DOHH2 (cell line): ENCODE data around the gene XRCC4.

Experiments
- H3F3A ChIP-seq: fragments of 200-600 bp; sonication (generic), shearing (Covaris generic); 2 replicates; pipeline ENCODE4 v1.6.0; 2016; ENCODE audit warnings: antibody characterized with exemption, mild to moderate bottlenecking; ENCODE audit not compliant: control insufficient read depth, insufficient read depth
- H3K27ac ChIP-seq: fragments of 200-600 bp; sonication (generic); 2 replicates; pipeline ENCODE4 v1.5.1; 2014; ENCODE audit warnings: low read depth, mild to moderate bottlenecking, low read length, moderate library complexity
- H3K27me3 ChIP-seq: fragments of 200-600 bp; sonication (generic); 2 replicates; pipeline ENCODE4 v1.6.1; 2014; ENCODE audit warnings: mild to moderate bottlenecking, low read length, mixed read lengths; ENCODE audit not compliant: control insufficient read depth
- H3K36me3 ChIP-seq: fragments of 200-600 bp; sonication (generic); 2 replicates; pipeline ENCODE4 v1.6.1; 2014; ENCODE audit warnings: mild to moderate bottlenecking, low read length, moderate library complexity, mixed read lengths; ENCODE audit not compliant: control insufficient read depth
- H3K4me1 ChIP-seq: fragments of 200-600 bp; sonication (generic); 2 replicates; pipeline ENCODE4 v1.6.1; 2014; ENCODE audit warnings: mild to moderate bottlenecking, low read length, mixed read lengths; ENCODE audit not compliant: control insufficient read depth
- H3K4me2 ChIP-seq: fragments of 200-600 bp; sonication (generic); 2 replicates; pipeline ENCODE4 v1.6.0; 2014; ENCODE audit warnings: mild to moderate bottlenecking, low read length, moderate library complexity
- H3K4me3 ChIP-seq: fragments of 200-600 bp; sonication (generic); 2 replicates; pipeline ENCODE4 v1.5.1; 2014; ENCODE audit warnings: mild to moderate bottlenecking, low read length, mixed read lengths
- H3K79me2 ChIP-seq: fragments of 200-600 bp; sonication (generic); 2 replicates; pipeline ENCODE4 v1.6.1; 2014; ENCODE audit warnings: mild to moderate bottlenecking, low read length, mixed read lengths; ENCODE audit not compliant: control insufficient read depth
- H3K9me2 ChIP-seq: fragments of 200-600 bp; sonication (generic); replicated peaks from 2 replicates; pipeline ENCODE4 v1.6.1; 2014; ENCODE audit warnings: mild to moderate bottlenecking, low read length, mixed read lengths; ENCODE audit not compliant: control insufficient read depth
- H3K9me3 ChIP-seq: fragments of 200-600 bp; sonication (generic); 2 replicates; pipeline ENCODE4 v1.6.1; 2014; ENCODE audit warnings: antibody characterized with exemption, low read length, mixed read lengths; ENCODE audit not compliant: control insufficient read depth, insufficient read depth
- H4K20me1 ChIP-seq: fragments of 200-600 bp; sonication (generic); 2 replicates; pipeline ENCODE4 v1.6.0; 2014; ENCODE audit warnings: low read depth, mild to moderate bottlenecking, antibody characterized with exemption, low read length, moderate library complexity; ENCODE audit not compliant: control insufficient read depth, insufficient read depth
- EZH2phosphoT487 ChIP-seq: fragments of 200-600 bp; sonication (generic); IDR thresholded peaks from 2 replicates; pipeline ENCODE4 v1.6.1; 2017; ENCODE audit warnings: borderline replicate concordance, mild to moderate bottlenecking, antibody characterized with exemption, low read length, moderate library complexity, mixed read lengths
- TF ChIP-seq, protein P1 (sequence below): fragments of 200-600 bp; sonication (generic); IDR thresholded peaks from one replicate; pipeline ENCODE4 v1.5.1; 2014; ENCODE audit warnings: antibody characterized with exemption, mild to moderate bottlenecking, low read depth, low read length; ENCODE audit not compliant: poor library complexity, severe bottlenecking

XRCC4 gene

GRCh38 chr5:83104021-83104420, 26.7 kb downstream of the XRCC4 start:
- no peaks in the 10 kb centered on the region for H4K20me1 ChIP-seq
- H3K27me3 ChIP-seq: no peaks in the 10 kb centered on the region

DNA sequence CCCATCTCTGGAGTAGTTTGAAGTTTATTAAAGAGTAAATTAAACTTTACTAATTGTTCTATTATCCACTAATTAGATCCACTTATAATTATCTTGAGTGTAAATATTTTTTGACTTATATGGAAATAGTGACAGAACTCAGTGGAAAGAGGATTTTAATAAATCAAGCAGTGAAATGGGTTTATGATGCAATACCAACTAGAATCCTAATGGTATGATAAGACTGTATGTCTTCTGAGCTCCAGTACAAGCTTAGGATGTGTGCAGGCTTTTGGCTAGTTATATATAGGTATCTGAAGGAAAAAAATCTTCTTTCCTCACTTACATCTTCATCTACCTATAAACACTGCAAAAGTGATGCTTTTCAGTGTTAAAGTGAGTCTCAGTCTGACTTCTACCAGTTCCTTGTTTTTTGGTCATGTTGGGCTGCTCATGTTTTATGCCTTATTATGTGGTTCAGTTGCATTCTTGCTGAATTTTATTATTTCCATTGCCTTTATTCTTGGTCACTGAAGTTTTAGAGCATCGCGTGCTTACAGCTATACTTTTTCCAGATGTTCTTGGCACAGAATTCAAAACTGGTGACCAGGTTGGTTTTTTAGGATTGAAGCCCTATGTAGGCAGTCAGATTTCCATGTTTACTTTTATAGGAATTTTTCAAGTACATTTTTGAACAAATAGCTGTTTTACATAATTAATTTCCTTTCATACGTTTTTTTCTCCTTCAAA, 30.5 kb downstream of the XRCC4 start:
- H3K4me1 ChIP-seq: no peaks in the 10 kb centered on the region
- no peak overlapping the region for H3K27ac ChIP-seq
- H3K36me3 ChIP-seq: peaks cover 5% of the 10 kb centered on the region
- H3K9me2 ChIP-seq: no peaks in the 10 kb centered on the region
- H3K4me2 ChIP-seq: no peak overlapping the region
- TF ChIP-seq, protein P1, sequence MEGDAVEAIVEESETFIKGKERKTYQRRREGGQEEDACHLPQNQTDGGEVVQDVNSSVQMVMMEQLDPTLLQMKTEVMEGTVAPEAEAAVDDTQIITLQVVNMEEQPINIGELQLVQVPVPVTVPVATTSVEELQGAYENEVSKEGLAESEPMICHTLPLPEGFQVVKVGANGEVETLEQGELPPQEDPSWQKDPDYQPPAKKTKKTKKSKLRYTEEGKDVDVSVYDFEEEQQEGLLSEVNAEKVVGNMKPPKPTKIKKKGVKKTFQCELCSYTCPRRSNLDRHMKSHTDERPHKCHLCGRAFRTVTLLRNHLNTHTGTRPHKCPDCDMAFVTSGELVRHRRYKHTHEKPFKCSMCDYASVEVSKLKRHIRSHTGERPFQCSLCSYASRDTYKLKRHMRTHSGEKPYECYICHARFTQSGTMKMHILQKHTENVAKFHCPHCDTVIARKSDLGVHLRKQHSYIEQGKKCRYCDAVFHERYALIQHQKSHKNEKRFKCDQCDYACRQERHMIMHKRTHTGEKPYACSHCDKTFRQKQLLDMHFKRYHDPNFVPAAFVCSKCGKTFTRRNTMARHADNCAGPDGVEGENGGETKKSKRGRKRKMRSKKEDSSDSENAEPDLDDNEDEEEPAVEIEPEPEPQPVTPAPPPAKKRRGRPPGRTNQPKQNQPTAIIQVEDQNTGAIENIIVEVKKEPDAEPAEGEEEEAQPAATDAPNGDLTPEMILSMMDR: no peak
- TF ChIP-seq EZH2phosphoT487: no peak
- H4K20me1 ChIP-seq: no peaks in the 10 kb centered on the region
- no peaks in the 10 kb centered on the region for H3F3A ChIP-seq
- H3K9me3 ChIP-seq: no peaks in the 10 kb centered on the region
- H3K4me3 ChIP-seq: no peak overlapping the region
- H3K79me2 ChIP-seq: peaks cover 2% of the 10 kb centered on the region; the same call in 1 of the 2 replicates
- H3K27me3 ChIP-seq: no peaks in the 10 kb centered on the region

More at GRCh38 chr5:83104021-83104420, 26.7 kb downstream of the XRCC4 start:
- Histone ChIP-seq H3K4me3 (no peak overlapping the region), H3K4me1 (no peaks in the 10 kb centered on the region), H3K9me3 (no peaks in the 10 kb centered on the region), H3K36me3 (no peaks in the 10 kb centered on the region; the same call in none of the 2 replicates), H3K4me2 (no peak overlapping the region), H3K79me2 (peaks cover 2% of the 10 kb centered on the region; the same call in 1 of the 2 replicates), H3K27ac (no peak overlapping the region), H3K9me2 (no peaks in the 10 kb centered on the region), H3F3A (no peaks in the 10 kb centered on the region)
- no peak for TF ChIP-seq EZH2phosphoT487
- TF ChIP-seq, protein P1: no peak

GRCh38 chr5:83109380-83109779, 32.0 kb downstream of the XRCC4 start:
- H3K36me3 ChIP-seq: peaks cover 10% of the 10 kb centered on the region
- H3K9me3 ChIP-seq: peaks cover 2% of the 10 kb centered on the region; the same call in 1 of the 2 replicates
- no peak overlapping the region for H3K4me3 ChIP-seq
- TF ChIP-seq EZH2phosphoT487: no peak
- TF ChIP-seq, protein P1: no peak
- no peaks in the 10 kb centered on the region for H3K9me2 ChIP-seq
- no peaks in the 10 kb centered on the region for H3K79me2 ChIP-seq
- no peaks in the 10 kb centered on the region for H3F3A ChIP-seq
- H4K20me1 ChIP-seq: no peaks in the 10 kb centered on the region
- H3K4me2 ChIP-seq: no peak overlapping the region
- no peaks in the 10 kb centered on the region for H3K27me3 ChIP-seq
- no peak overlapping the region for H3K27ac ChIP-seq
- no peaks in the 10 kb centered on the region for H3K4me1 ChIP-seq
